GM21367 (cell line): ENCODE data around the gene HHAT.

Source experiments
- ATAC-seq: cut with Tn5 transposase; IDR thresholded peaks from one replicate; pipeline ENCODE4 v1.9.1; 2021; ENCODE audit not compliant: unreplicated experiment

The HHAT gene

DNA sequence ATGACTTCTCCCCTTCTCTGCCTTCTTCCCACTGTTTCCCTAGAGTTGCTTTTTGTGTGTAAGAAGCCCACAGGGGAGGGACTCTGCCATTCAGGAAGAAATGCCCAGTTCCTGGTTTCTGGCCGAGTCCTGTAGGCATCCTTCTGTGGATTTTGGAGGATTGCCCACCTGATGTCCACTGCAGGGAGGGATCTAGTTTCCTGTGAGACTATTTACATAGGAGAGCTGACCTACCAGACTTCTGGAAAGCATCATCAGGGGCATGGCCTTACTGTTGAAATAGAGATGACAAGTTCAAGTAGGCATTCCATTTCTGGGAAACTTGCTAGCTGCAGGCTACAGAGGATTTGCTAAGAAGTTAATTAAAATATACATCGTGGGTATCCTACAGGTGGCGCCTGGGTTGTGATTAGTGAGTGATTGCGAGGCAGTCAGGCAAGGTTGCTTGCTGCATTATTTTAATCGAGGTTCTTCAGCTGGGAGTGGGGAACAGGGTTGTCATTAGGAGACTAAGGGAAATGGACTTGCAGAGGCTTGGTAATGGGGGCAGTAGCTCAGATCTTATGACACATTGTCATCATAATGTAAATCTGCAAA lies 148.7 kb downstream of the HHAT start:
- no peak for ATAC-seq

DNA sequence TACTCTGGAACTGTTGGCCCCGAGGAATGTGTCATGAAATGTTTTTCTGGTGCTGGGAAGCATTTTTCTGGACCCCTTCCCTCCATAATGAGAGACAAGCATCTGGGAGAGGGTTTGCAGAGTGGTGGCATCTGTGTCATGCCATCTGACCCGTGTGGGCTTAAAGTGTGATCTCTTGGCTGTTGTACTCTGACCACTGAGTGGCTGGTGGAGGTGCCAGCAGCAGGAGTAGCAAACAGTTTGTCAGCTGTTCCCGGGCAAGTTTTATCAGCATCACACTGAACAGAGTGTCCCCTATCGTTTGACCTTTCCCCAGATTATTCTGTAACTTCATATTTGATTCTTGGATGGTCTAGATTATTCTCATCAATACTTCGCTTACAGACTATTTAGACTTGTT lies 150.1 kb downstream of the HHAT start:
- ATAC-seq: no peak

DNA sequence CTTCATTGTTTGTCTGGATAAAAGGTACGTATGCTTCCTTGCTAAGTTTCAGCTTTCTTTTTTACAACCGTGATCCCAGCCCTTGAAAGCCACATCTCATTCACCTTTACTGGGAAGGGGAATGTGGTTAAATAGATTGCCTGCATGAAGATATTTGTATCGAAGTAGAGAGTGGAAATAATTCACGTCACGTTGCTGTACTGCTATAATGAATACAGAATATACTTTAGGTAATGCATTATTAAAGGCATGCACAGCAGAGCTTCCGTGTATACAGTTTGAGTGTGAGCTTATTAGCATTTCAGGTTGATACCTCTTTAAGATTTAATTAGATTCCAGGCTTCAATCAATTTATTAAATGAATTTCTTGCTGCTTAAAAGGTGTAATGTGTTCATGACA lies 153.8 kb downstream of the HHAT start:
- ATAC-seq: no peak

DNA sequence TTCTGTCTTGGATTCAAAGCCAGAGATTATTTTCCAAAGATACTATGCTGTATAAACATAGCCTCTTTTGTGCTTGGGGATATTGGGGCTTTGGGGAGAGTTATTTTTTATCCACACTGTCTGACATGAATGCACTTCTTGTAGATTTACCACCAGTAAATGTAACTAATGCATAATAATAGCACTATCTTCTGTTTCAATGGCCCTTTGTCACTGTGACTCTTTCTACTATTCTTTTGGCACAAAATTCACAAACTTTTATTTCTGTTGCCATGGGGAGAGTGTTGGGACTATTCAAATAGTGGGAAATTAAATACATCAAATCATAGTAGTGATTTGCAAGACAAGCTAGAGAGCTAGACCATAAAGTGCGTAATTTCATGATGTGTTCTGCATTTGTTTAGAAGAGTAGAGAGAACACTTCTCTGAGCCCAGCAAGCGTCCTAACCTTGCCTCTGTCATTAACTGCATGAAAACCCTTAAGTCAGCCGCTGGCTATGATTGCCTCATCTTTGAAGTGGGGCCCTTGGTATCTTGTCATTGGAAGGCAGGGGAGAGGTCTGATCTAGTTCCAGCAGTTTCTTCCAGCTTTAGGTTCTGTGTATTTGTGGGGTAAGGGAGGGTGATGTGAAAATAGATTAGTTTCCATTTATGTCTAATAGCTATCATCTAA lies 154.4 kb downstream of the HHAT start:
- ATAC-seq: no peak

- no peak for ATAC-seq
Measured at GRCh38 chr1:210483821-210484220, 155.1 kb downstream of the HHAT start.

- no peak for ATAC-seq
Measured at GRCh38 chr1:210487021-210487420, 158.3 kb downstream of the HHAT start.

DNA sequence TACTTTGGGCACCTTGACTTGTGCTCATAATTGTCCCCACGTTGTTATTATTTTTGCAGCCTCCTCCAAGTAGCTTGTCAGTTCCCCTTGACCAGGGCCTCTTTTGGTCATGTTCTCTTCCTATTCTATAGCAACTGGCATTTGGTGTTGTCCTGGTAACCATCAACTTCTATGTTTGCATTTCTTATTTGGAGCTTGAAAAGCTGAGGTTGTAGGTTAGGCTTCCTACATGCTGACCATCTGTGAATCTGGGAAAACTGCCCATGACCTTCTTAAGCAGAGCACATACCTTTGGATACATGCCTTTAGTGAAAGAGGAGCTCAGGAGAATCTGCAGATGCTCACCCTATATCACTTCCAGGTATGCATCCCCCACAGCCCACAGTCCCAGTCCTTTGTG lies 160.8 kb downstream of the HHAT start:
- ATAC-seq: no peak

DNA sequence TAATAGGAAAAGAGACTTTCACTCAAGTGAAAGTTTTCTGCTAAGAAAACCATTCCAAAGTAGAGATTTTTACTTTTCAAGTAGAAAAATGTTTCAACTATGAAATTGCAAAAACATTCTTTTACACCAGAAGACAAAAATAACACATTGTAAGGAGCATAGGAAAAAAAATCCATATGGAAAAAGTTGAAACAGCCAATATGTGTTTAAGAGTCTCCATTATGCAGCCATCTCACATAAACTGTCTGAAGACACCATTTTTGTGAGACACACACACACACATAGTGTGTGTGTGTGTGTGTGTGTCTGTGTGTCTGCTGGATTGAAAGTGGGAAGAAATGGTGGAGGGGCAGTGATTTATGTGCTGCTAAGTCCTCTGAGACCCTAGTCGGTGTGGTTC lies 162.1 kb downstream of the HHAT start:
- ATAC-seq: no peak

DNA sequence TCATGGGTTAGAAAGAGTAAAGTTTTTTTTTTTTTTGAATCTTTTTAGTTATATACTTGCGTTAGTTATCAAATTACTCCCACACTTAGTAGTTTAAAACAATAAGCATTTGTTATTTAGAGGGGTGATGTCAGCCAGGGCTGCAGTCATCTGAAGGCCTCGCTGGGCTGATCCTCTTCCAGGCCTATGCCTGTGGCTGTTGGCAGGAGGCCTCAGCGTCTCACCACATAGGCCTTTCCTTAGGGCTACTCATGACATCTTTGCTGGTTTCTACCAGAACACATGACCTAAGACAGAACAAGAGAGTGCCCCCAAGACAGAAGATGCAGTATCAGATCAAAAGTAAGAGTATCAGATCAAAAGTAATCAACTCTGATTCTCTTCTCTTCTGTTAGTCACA lies 167.4 kb downstream of the HHAT start:
- ATAC-seq: no peak

GRCh38 chr1:210499956-210500355 lies 171.3 kb downstream of the HHAT start:
- no peak for ATAC-seq

GRCh38 chr1:210500831-210501230 lies 172.1 kb downstream of the HHAT start:
- no peak for ATAC-seq

- ATAC-seq: no peak
Measured at GRCh38 chr1:210504286-210504685, 175.6 kb downstream of the HHAT start.

DNA sequence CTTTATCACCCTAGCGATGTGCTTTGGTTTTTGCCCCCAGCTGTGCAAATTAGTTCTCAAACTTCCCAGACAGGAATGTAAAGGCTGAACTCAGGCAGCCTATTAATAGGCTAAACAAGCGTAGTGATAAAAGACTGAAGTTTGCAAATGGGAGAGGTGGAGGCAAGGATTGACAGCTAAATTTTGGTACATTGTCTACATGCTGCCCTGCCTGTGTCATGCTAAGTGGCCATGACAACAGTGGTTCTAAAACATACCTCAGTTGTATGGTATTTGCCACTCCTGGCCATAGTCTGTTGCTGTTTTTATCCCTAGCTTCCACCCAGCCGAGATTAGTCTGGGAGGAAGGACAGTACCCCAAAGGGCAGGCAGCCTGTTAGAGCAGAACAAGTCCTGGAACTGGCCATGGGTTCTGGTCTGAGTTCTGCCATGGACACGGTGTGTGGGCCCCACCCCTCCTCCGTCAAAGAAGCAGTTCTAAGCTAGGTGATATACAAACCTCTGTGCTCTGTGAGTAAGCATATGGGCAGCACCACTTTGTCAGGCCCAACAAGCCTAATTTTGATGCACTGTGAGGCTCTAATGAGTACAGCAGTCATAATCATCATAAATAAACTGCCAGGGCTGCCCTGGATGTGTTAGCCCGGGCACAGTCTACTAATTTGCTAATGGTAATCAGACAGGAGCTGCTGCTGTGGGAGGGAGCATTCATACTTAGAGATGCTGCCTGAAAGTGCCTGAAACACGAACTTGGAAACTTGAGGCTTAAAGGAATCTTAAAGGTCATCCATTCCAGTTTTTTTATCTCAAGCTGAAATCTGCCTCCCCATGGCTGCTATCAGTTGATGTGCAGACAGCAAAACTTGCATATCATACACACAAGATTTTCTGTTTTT lies 177.1 kb downstream of the HHAT start:
- no peak for ATAC-seq

DNA sequence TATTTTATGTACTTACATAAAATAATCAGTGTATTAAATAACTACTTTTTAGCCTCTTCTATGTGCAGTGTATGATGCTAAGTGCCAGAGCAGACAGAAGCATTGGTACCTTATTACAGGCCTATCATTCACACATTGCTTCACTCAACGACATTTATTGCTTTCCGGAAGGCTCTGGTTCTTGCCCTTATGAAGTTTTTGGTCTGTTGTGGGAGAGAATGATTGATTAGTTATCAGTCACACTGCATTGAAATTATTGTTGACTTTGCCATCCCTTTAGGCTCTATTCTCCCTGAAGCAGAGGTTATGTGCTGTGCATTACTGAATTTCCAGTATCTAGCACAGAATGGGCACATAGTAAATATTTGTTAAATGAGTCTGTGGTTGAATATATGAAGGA lies 178.0 kb downstream of the HHAT start:
- ATAC-seq: no peak

- no peak for ATAC-seq
Measured at GRCh38 chr1:210516092-210516656, 187.5 kb downstream of the HHAT start.

- ATAC-seq: no peak
Measured at GRCh38 chr1:210516697-210517459, 188.2 kb downstream of the HHAT start.

GRCh38 chr1:210523830-210524229 lies 195.1 kb downstream of the HHAT start:
- no peak for ATAC-seq

DNA sequence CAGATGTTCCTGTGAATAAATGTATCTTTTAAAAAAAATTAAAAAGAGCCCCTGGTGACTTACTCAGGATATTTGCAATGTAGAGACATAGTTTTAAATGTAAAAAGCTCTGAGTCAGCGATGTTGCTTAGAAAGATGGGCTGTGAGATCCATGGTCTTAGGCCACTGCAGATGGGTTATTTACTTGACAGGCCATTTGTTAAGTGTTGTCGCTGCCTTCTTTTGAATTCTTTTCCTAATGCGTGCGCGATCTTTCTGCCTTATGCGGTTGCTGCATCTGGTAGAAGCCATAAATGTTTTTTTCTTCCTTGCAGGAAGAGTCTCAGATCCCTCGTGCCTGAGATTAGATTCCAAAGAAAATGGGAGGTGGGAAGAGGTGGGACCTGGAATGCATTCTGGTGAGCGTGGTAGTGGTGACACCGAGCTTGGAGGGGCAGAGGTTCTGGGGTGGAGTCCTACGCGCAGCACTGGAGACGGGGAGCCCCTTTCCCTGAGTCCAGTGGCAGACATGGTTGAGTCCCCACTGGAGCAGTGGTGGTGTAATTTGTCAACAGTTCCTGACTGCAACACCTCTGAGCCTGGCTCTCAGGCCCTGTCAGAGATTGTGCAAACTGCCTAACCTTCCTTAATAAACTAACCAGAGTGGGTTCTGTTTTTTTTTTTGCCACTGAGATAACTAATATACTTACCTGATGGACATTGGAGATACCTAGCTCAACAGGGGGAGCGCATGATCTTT lies 197.2 kb downstream of the HHAT start:
- ATAC-seq: no peak

DNA sequence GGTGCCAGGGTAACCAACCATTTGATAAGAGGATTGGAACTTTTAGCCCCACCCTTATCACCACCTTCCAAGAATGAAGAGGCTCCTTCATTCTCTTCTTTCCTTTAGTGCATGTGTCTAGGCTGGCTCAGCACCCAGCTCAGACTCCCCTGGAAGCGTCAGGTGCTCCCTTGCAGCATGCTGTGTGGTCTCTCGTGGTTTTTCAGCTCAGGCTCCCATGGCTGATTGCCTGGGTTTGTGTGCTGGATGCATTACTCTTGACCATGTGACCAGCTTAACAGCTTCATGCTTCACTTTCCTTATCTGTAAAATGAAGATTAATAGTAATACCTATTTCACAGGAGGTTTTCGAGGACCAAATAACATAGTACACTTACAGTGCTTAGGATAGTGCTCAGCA lies 198.4 kb downstream of the HHAT start:
- no peak for ATAC-seq

GRCh38 chr1:210531475-210532222 lies 202.9 kb downstream of the HHAT start:
- no peak for ATAC-seq
